Epithelial cell of esophagus (primary cell): ENCODE results near the gene CCL5.

ENCODE experiments used
- DNase-seq: peaks from one replicate; pipeline ENCODE4 v3.0.0; 2010; ENCODE audit warnings: low read depth
- H3K4me3 ChIP-seq: 2 replicates; pipeline ENCODE4 v1.5.1; 2011; ENCODE audit warnings: mild to moderate bottlenecking, low read length, control low read depth
- TF ChIP-seq, protein P1 (sequence below): IDR thresholded peaks from 2 replicates; pipeline ENCODE4 v1.5.1; 2011; ENCODE audit warnings: low read depth, mild to moderate bottlenecking, low read length, control low read depth, inconsistent platforms; ENCODE audit not compliant: insufficient read depth; ENCODE audit errors: missing control alignments

Gene CCL5

DNA sequence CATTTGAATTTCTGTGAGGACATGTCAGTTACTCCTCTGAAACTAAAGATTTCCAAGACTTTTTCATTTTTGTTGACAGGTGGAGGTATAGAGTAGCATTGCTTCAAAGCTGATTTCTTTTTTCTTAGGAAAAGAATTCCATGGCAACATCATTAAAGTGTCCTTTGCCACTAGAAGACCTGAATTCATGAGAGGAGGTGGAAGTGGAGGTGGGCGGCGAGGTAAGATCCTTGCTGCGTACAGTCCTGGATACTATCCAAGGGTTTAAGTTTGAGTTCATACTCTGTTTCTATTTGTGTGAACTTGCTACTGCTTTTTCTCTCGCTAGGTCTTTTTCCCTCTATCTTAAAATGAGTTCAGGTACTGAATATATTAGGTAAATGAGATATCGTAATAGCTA, 37.9 kb downstream of the CCL5 start:
- H3K4me3 ChIP-seq = no peak overlapping the region
- TF ChIP-seq, protein P1, sequence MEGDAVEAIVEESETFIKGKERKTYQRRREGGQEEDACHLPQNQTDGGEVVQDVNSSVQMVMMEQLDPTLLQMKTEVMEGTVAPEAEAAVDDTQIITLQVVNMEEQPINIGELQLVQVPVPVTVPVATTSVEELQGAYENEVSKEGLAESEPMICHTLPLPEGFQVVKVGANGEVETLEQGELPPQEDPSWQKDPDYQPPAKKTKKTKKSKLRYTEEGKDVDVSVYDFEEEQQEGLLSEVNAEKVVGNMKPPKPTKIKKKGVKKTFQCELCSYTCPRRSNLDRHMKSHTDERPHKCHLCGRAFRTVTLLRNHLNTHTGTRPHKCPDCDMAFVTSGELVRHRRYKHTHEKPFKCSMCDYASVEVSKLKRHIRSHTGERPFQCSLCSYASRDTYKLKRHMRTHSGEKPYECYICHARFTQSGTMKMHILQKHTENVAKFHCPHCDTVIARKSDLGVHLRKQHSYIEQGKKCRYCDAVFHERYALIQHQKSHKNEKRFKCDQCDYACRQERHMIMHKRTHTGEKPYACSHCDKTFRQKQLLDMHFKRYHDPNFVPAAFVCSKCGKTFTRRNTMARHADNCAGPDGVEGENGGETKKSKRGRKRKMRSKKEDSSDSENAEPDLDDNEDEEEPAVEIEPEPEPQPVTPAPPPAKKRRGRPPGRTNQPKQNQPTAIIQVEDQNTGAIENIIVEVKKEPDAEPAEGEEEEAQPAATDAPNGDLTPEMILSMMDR = no peak
- DNase-seq = no peak

DNA sequence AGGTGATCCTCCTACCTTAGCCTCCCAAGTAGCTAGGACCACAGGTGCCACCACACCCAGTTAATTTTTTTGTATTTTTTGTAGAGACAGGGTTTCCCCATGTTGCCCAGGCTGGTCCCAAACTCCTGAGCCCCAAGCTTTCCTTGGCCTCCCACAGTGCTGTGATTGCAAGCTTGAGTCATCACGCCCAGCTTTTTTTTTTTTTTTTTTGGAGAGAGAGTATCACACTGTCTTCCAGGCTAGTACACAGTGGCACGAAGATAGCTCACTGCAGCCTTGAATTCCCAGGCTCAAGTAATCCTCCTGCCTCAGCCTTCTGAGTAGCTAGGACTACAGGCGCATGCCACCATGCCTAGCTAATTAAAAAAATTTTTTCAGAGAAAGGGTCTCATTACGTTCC, 38.7 kb downstream of the CCL5 start:
- no peak overlapping the region for H3K4me3 ChIP-seq
- DNase-seq = peak; percentile 14
- TF ChIP-seq, protein P1 = no peak

- TF ChIP-seq, protein P1 = no peak
- DNase-seq = no peak
- H3K4me3 ChIP-seq = no peak overlapping the region
Measured at GRCh38 chr17:35841101-35841500, 39.1 kb downstream of the CCL5 start.

DNA sequence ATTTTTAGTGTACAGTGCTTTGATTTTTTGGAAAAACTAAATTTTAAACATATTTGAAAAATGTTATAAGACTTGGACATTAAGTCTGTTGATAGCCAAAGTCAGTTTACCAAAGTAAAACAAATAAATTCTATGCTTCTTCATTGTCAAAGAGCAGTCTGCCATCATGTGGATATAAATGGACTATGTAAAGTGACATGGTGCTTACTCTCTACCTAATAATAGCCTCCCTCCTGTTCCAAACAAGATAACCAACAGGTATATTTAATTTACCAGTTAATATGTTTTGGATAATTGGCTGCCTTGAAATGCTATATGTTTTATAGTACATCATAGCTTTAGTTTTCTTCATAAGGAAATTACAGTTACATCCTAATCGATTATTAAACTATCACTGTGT, 55.0 kb downstream of the CCL5 start:
- TF ChIP-seq, protein P1 = no peak
- DNase-seq = no peak
- no peak overlapping the region for H3K4me3 ChIP-seq
